ENCODE measurements around the gene WDR36.

- TF ChIP-seq CTCF (IDR thresholded peaks at IDR 0.05 in 4 of 5, conservative IDR thresholded peaks at IDR 0.05 in 1 of 5) (no peak), POLR2A (IDR thresholded peaks at IDR 0.05) (no peak)
These were observed 25.7 kb upstream of the WDR36 start for GRCh38 chr5:111066261-111066938.
